A549 (cell line): ENCODE measurements around the gene ZNF638.

Source experiments
- CTCF ChIP-seq: fragments of >200 bp; sonication (Bioruptor Twin); formaldehyde crosslinking; IDR thresholded peaks from 3 replicates; pipeline ENCODE4 v1.5.1; 2016
- ELK1 ChIP-seq: fragments of 150-350 bp; IDR thresholded peaks from 2 replicates; pipeline ENCODE4 v1.6.1; 2014; ENCODE audit warnings: low read depth, mild to moderate bottlenecking, low read length
- EP300 ChIP-seq, 2 experiments: fragments of >200 bp; sonication (Bioruptor Twin); formaldehyde crosslinking; IDR thresholded peaks; 2 replicates in 1 of 2; 3 replicates in 1 of 2; pipeline ENCODE4 v1.6.1; 2016 to 2017
- GATA3 ChIP-seq: IDR thresholded peaks from 2 replicates; pipeline ENCODE4 v1.6.1; 2012; ENCODE audit warnings: borderline replicate concordance
- MAX ChIP-seq: IDR thresholded peaks from 2 replicates; pipeline ENCODE4 v1.6.1; 2012
- POLR2A ChIP-seq: IDR thresholded peaks from 2 replicates; pipeline ENCODE4 v1.6.1; 2012; ENCODE audit warnings: mild to moderate bottlenecking, low read length
- RAD21 ChIP-seq, 2 experiments: fragments of >200 bp in 1 of 2; sonication (Bioruptor Twin) in 1 of 2; formaldehyde crosslinking in 1 of 2; IDR thresholded peaks in 1 of 2; conservative IDR thresholded peaks in 1 of 2; 2 replicates in 1 of 2; 3 replicates in 1 of 2; pipeline ENCODE4 v1.6.1; 2012 to 2018; ENCODE audit warnings: inconsistent platforms in 1 of 2
- RCOR1 ChIP-seq: fragments of 150-350 bp; IDR thresholded peaks from 2 replicates; pipeline ENCODE4 v1.6.1; 2014; ENCODE audit warnings: antibody characterized with exemption, low read length, low read depth
- ZFP36 ChIP-seq: fragments of 450-650 bp; IDR thresholded peaks from 2 replicates; pipeline ENCODE4 v1.6.1; 2014; ENCODE audit warnings: borderline replicate concordance; ENCODE audit not compliant: partially characterized antibody

- no peak for TF ChIP-seq CTCF
- no peak for TF ChIP-seq RCOR1
- TF ChIP-seq EP300 (IDR thresholded peaks at IDR 0.05): no peak
- no peak for TF ChIP-seq MAX
- TF ChIP-seq GATA3: no peak
- no peak for TF ChIP-seq RAD21 (conservative IDR thresholded peaks at IDR 0.05 in 1 of 2, IDR thresholded peaks at IDR 0.05 in 1 of 2)
- no peak for TF ChIP-seq ELK1
- TF ChIP-seq ZFP36: no peak
- TF ChIP-seq POLR2A: no peak
These were observed 95.1 kb downstream of the ZNF638 start for GRCh38 chr2:71426721-71427120.
